Right atrium auricular region (tissue), 2 donors: ENCODE data around the gene ELFN1. TPM values are rescaled to one million over a fixed set of nuclear protein-coding genes. Genes with fewer than 3 reads are reported as not detected.

Experiments used
- DNase-seq: peaks from one replicate; pipeline ENCODE4 v3.0.0-alpha.2; 2019; ENCODE audit warnings: low spot score
- H3K27ac ChIP-seq, 2 donors: fragments of 200-600 bp; sonication (generic); 1 replicate in 1 of 2; 2 replicates in 1 of 2; pipeline ENCODE4 v1.5.1; 2016 to 2019
- H3K27me3 ChIP-seq, 2 donors: fragments of 200-600 bp; sonication (generic); one replicate each; pipeline versions ENCODE4 v1.5.1 to v1.6.0; 2017 to 2019
- H3K36me3 ChIP-seq: fragments of 200-600 bp; sonication (generic); one replicate; pipeline ENCODE4 v1.5.1; 2016
- H3K4me1 ChIP-seq, 2 donors: fragments of 200-600 bp; sonication (generic); one replicate each; pipeline versions ENCODE4 v1.5.1 to v1.6.0; 2017 to 2019
- H3K4me3 ChIP-seq, 2 donors: fragments of 200-600 bp; sonication (generic); 1 replicate in 1 of 2; 2 replicates in 1 of 2; pipeline ENCODE4 v1.5.1; 2017 to 2019; ENCODE audit warnings: mild to moderate bottlenecking in 1 of 2, moderate library complexity in 1 of 2
- H3K9me3 ChIP-seq, 2 donors: fragments of 200-600 bp; sonication (generic); one replicate each; pipeline ENCODE4 v1.5.1; 2019
- CTCF ChIP-seq, 2 donors: fragments of 200-600 bp; sonication (generic); IDR thresholded peaks; one replicate each; pipeline ENCODE4 v1.5.1; 2019; ENCODE audit warnings: antibody characterized with exemption in 2 of 2
- total RNA-seq, 2 donors: library from RNA; depleted of rRNA; stranded (reverse); fragments of >200 nt; gene quantifications; one replicate each; pipeline ENCODE4 v1.1.0, GENCODE V29; 2016

The ELFN1 gene
- total RNA-seq, 2 donors from 2014 or later, result 6.5 to 15.3 TPM

- no peak for TF ChIP-seq CTCF (IDR thresholded peaks at IDR 0.05)
Measured at GRCh38 chr7:1765336-1765735, 95.3 kb downstream of the ELFN1 start.

DNA sequence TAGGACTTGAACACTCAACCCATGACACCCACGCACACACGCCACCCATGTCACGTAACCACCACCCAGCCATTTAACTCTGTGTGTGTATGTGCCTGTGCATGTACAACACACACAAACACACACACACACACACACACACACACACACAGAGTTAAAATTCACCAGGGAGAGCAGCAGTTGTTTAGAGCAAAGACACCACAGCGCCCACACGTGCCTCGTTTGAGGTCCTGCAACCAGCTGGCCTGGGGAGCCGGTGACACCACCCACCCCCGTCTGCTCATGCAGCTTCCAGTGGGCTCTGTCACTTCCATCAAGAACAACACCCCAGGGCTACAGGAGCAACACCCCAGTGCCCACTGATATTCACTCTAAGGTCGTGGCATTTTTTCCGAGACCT, 97.4 kb downstream of the ELFN1 start:
- Histone ChIP-seq H3K4me1 (no peaks in the 10 kb centered on the region), H3K27ac (no peak overlapping the region), H3K36me3 (no peaks in the 10 kb centered on the region), H3K27me3 (no peaks in the 10 kb centered on the region), H3K9me3 (peaks cover 3 to 19% of the 10 kb centered on the region in 2 donors), H3K4me3 (no peak overlapping the region)
- DNase-seq, result no peak
- peak in 1 of 2 donors; percentile 41 for TF ChIP-seq CTCF (IDR thresholded peaks at IDR 0.05)

More at GRCh38 chr7:1765336-1765735, 95.3 kb downstream of the ELFN1 start:
- no peak for DNase-seq
- Histone ChIP-seq H3K4me3 (no peak overlapping the region), H3K27me3 (no peaks in the 10 kb centered on the region), H3K27ac (no peak overlapping the region), H3K4me1 (no peaks in the 10 kb centered on the region), H3K36me3 (no peaks in the 10 kb centered on the region), H3K9me3 (peaks cover 3 to 19% of the 10 kb centered on the region in 2 donors)

- Histone ChIP-seq H3K9me3 (peaks cover 3 to 8% of the 10 kb centered on the region in 2 donors), H3K4me1 (no peaks in the 10 kb centered on the region), H3K27me3 (no peaks in the 10 kb centered on the region), H3K36me3 (no peaks in the 10 kb centered on the region), H3K4me3 (no peak overlapping the region), H3K27ac (no peak overlapping the region)
- no peak for DNase-seq
- no peak for TF ChIP-seq CTCF (IDR thresholded peaks at IDR 0.05)
Measured at GRCh38 chr7:1768832-1769231, 98.8 kb downstream of the ELFN1 start.

DNA sequence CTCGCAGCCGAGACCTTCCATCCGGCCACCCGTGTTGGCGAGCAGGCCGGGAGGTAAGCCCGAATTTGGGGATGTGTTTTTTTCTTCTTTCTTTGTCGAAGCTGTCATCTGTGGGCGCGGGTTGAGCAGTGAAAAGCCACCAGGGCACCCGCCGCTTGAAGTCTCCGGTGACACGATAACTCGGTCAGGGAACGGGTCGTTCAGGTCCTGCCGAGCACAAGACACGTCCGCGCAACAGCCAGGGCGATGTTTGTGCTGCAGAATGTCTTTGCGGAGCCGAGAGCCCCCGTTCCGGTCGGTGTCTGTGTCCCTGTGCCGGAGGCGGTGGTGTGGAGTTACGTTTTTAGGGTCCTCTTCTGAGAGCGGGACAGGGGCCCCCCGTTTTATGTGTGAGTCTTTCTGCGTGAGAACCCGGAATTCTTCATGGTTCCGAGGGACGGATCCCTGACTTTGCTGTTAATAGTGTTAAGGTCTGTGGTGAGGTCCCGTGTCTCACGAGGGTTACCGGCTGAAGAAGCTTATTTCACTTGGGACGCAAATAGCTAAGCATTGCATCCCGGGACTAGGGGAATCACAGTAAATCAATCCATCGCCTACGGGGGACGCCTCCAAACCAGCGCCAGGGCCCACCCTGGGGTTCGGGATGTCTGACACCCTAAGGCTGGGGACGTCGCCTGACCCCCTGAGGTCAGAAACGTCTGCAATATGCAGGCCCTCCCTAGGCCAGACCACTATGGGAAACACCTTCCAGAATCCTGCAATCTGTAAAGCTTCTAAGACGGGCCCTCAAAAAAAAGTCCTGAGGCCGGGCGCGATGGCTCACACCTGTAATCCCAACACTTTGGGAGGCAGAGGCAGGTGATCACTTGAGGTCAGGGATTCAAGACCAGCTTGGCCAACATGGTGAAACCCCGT, 99.5 kb downstream of the ELFN1 start:
- TF ChIP-seq CTCF (IDR thresholded peaks at IDR 0.05), result no peak
- no peak for DNase-seq
- no peaks in the 10 kb centered on the region for H3K27me3 ChIP-seq
- no peaks in the 10 kb centered on the region for H3K4me1 ChIP-seq
- no peaks in the 10 kb centered on the region for H3K36me3 ChIP-seq
- no peak overlapping the region for H3K27ac ChIP-seq
- no peak overlapping the region for H3K4me3 ChIP-seq
- H3K9me3 ChIP-seq, result peaks cover 0 to under 1% of the 10 kb centered on the region in 2 donors

GRCh38 chr7:1770331-1770730, 100.3 kb downstream of the ELFN1 start:
- DNase-seq, result no peak
- Histone ChIP-seq H3K36me3 (no peaks in the 10 kb centered on the region), H3K4me3 (no peak overlapping the region), H3K27ac (no peak overlapping the region), H3K4me1 (no peaks in the 10 kb centered on the region), H3K9me3 (no peaks in the 10 kb centered on the region), H3K27me3 (no peaks in the 10 kb centered on the region)
- TF ChIP-seq CTCF (IDR thresholded peaks at IDR 0.05), result no peak
